K562 (cell line): ENCODE results near the gene KARS1. TPM values are rescaled to one million over a fixed set of nuclear protein-coding genes. Genes with fewer than 3 reads are reported as not detected.
A peak's percentile ranks its signal among the peaks of the same experiment; 100 is the strongest.

Source experiments
- ATAC-seq: fragments of 200-7000 bp; cut with Tn5 transposase; 3 replicates; pipeline ENCODE4 v1.9.1; 2020; ENCODE audit warnings: moderate library complexity
- BruUV-seq: library from RNA; stranded (reverse); fragments of 400-500 nt; replicated peaks from 2 replicates; lab custom pipeline; 2021; lab: Mats Ljungman, UMichigan
- CTCF ChIA-PET: fragments of 300-600 bp; formaldehyde crosslinking; extraction: SDS; loops from one replicate; lab custom pipeline; 2021; ENCODE audit warnings: low intra/inter-chr PET ratio; lab: Yijun Ruan, JAX
- POLR2A ChIA-PET: fragments of 300-600, 350-650 bp; sonication (Branson Sonifier 250); formaldehyde crosslinking; extraction: SDS; loops from one replicate; lab custom pipeline; 2021; ENCODE audit warnings: antibody characterized with exemption, inconsistent platforms; lab: Yijun Ruan, JAX
- DNase-seq, 4 experiments: peaks; one replicate each; pipeline versions ENCODE4 v3.0.0 to v3.0.0-alpha.2; 2011 to 2018; ENCODE audit warnings: low spot score in 3 of 4, mixed read lengths in 3 of 4; ENCODE audit errors: extremely low read depth in 1 of 4
- FAIRE-seq: peaks from 2 replicates; lab custom pipeline; 2011; peaks lifted over from hg19 to GRCh38; lab: Jason Lieb, UNC
- H2AFZ ChIP-seq: 2 replicates; pipeline ENCODE4 v1.6.0; 2011; ENCODE audit warnings: low read depth, low read length, control low read depth, inconsistent platforms
- H3K27ac ChIP-seq: fragments of 200-600 bp; 3 replicates; pipeline ENCODE4 v1.8.0; 2011; ENCODE audit warnings: low read depth, mild to moderate bottlenecking, control low read depth, inconsistent platforms, low read length, moderate library complexity, mixed read lengths; ENCODE audit errors: extremely low read depth
- H3K27me3 ChIP-seq, 2 experiments: fragments of 300-600 bp in 1 of 2; 2 replicates in 1 of 2; 3 replicates in 1 of 2; pipeline versions ENCODE4 v1.6.0 to v1.8.0; 2011; ENCODE audit warnings: inconsistent platforms in 2 of 2, low read length in 2 of 2, mild to moderate bottlenecking in 1 of 2, mixed read lengths in 1 of 2, moderate library complexity in 1 of 2; ENCODE audit not compliant: control insufficient read depth in 2 of 2, insufficient read depth in 2 of 2
- H3K36me3 ChIP-seq: fragments of 300-600 bp; 3 replicates; pipeline ENCODE4 v1.8.0; 2011; ENCODE audit warnings: mild to moderate bottlenecking, low read length, inconsistent platforms; ENCODE audit not compliant: control insufficient read depth, insufficient read depth
- H3K4me1 ChIP-seq, 2 experiments: fragments of 200-600 bp in 1 of 2; replicated peaks in 1 of 2; 2 replicates in 1 of 2; 3 replicates in 1 of 2; pipeline versions ENCODE4 v1.5.1 to v1.8.0; 2011; ENCODE audit warnings: inconsistent platforms in 2 of 2, low read length in 2 of 2, mild to moderate bottlenecking in 1 of 2, mixed read lengths in 1 of 2, moderate library complexity in 1 of 2; ENCODE audit not compliant: control insufficient read depth in 2 of 2, insufficient read depth in 2 of 2
- H3K4me2 ChIP-seq: 2 replicates; pipeline ENCODE4 v1.6.1; 2011; ENCODE audit warnings: low read length, control low read depth, inconsistent platforms, mixed read lengths; ENCODE audit not compliant: insufficient read depth
- H3K4me3 ChIP-seq: fragments of 200-600 bp; sonication (generic), shearing (Covaris generic); 2 replicates; pipeline ENCODE4 v1.5.1; 2016; ENCODE audit warnings: control low read depth, inconsistent platforms
- H3K79me2 ChIP-seq: fragments of 200-600 bp; 3 replicates; pipeline ENCODE4 v1.8.0; 2011; ENCODE audit warnings: low read length, inconsistent platforms; ENCODE audit not compliant: control insufficient read depth, insufficient read depth
- H3K9ac ChIP-seq, 2 experiments: 2 replicates each; pipeline versions ENCODE4 v1.6.0 to v1.6.1; 2011; ENCODE audit warnings: low read depth in 2 of 2, low read length in 2 of 2, control low read depth in 1 of 2, inconsistent platforms in 1 of 2, mild to moderate bottlenecking in 1 of 2, mixed read lengths in 1 of 2; ENCODE audit not compliant: insufficient read depth in 1 of 2
- H3K9me1 ChIP-seq: one replicate; pipeline ENCODE4 v1.6.0; 2011; ENCODE audit warnings: inconsistent platforms, mild to moderate bottlenecking, low read length, moderate library complexity; ENCODE audit not compliant: control insufficient read depth, insufficient read depth
- H3K9me3 ChIP-seq: replicated peaks from 2 replicates; pipeline ENCODE4 v1.5.1; 2011; ENCODE audit warnings: low read depth, low read length, inconsistent platforms; ENCODE audit not compliant: control insufficient read depth, insufficient read depth
- H4K20me1 ChIP-seq: replicated peaks from 2 replicates; pipeline ENCODE4 v1.6.1; 2011; ENCODE audit warnings: low read length, inconsistent platforms, mixed read lengths; ENCODE audit not compliant: control insufficient read depth, insufficient read depth
- AFF1 ChIP-seq, 2 experiments: fragments of 450-650 bp; IDR thresholded peaks; 2 replicates each; pipeline ENCODE4 v1.6.1; 2018; ENCODE audit warnings: mild to moderate bottlenecking in 2 of 2, low read depth in 1 of 2; ENCODE audit not compliant: partially characterized antibody in 2 of 2
- BDP1 ChIP-seq: IDR thresholded peaks from 3 replicates; pipeline ENCODE4 v1.6.1; 2011; ENCODE audit not compliant: insufficient read length, insufficient read depth
- CCNT2 ChIP-seq: IDR thresholded peaks from 2 replicates; pipeline ENCODE4 v1.6.1; 2011; ENCODE audit warnings: borderline replicate concordance, low read depth, mild to moderate bottlenecking, moderate library complexity, mixed read lengths, low read length; ENCODE audit not compliant: insufficient read length; ENCODE audit errors: extremely low read depth
- CXXC5 ChIP-seq: fragments of 250-450 bp; sonication (Bioruptor Pico); IDR thresholded peaks from 2 replicates; pipeline ENCODE4 v1.8.0; 2022; ENCODE audit warnings: inconsistent platforms, mild to moderate bottlenecking, moderate library complexity
- ESRRA ChIP-seq: fragments of 450-650 bp; IDR thresholded peaks from 2 replicates; pipeline ENCODE4 v1.6.1; 2014; ENCODE audit warnings: low read depth, mild to moderate bottlenecking, moderate library complexity, borderline replicate concordance
- NFIC ChIP-seq: fragments of 450-650 bp; IDR thresholded peaks from 2 replicates; pipeline ENCODE4 v1.6.1; 2017; ENCODE audit warnings: mild to moderate bottlenecking, inconsistent platforms
- PHB ChIP-seq: fragments of 250-450 bp; sonication (Bioruptor Pico); IDR thresholded peaks from 2 replicates; pipeline ENCODE4 v1.5.0; 2021
- RBM34 ChIP-seq: fragments of 200-400 bp; formaldehyde crosslinking; IDR thresholded peaks from 2 replicates; pipeline ENCODE4 v1.6.1; 2018; ENCODE audit warnings: low read length, borderline replicate concordance; ENCODE audit not compliant: insufficient read depth
- SAFB2 ChIP-seq: fragments of 200-400 bp; formaldehyde crosslinking; IDR thresholded peaks from 2 replicates; pipeline ENCODE4 v1.6.1; 2018; ENCODE audit warnings: borderline replicate concordance, low read length, low read depth, moderate library complexity; ENCODE audit not compliant: severe bottlenecking
- ZNF23 ChIP-seq: fragments of 250-450 bp; sonication (Bioruptor Pico); IDR thresholded peaks from 2 replicates; pipeline ENCODE4 v1.4.0; 2020; ENCODE audit warnings: mild to moderate bottlenecking
- ZNF282 ChIP-seq: sonication (generic); formaldehyde crosslinking; IDR thresholded peaks from 2 replicates; pipeline ENCODE4 v1.8.1; 2023; ENCODE audit warnings: missing genetic modification reagents
- ZNF830 ChIP-seq: fragments of 250-450 bp; sonication (Bioruptor Pico); IDR thresholded peaks from 2 replicates; pipeline ENCODE4 v1.5.0; 2021; ENCODE audit warnings: mild to moderate bottlenecking
- WGBS: fragments of 100-300 bp; shearing (Covaris generic); methylation state at CpG from one replicate; pipeline ENCODE4 v1.1.6; 2016; ENCODE audit warnings: low coverage, mixed read lengths; ENCODE audit not compliant: insufficient coverage; ENCODE audit errors: missing lambda C conversion rate; 5-methylcytosine and 5-hydroxymethylcytosine counted together
- in situ Hi-C: fragments of 300-500 bp; cut with MboI; formaldehyde crosslinking; loops from 4 replicates; pipeline ENCODE4 v1.15.0; 2018; ENCODE audit warnings: inconsistent platforms, mixed read lengths
- intact Hi-C: fragments of 100-400 bp; cut with micrococcal nuclease; formaldehyde crosslinking; loops from 2 replicates; pipeline ENCODE4 v1.14.2; 2022
- polyA plus RNA-seq, 8 experiments: library from polyadenylated mRNA; depleted of rRNA in 4 of 8; stranded (reverse) in 5 of 8; unstranded in 3 of 8; fragments of >200 nt; fragmentation: Nextera tagmentation in 2 of 8; fragmentation: Illumina TruSeq in 1 of 8; extraction: Ambion mirVana in 2 of 8; extraction: Trizol in 1 of 8; gene quantifications; 2 replicates each; pipeline versions ENCODE4 v1.2.1 to v1.2.3, GENCODE V29; 2011 to 2014; ENCODE audit warnings: inconsistent platforms in 1 of 8, missing spikeins in 1 of 8
- total RNA-seq, 7 experiments: library from RNA; depleted of rRNA in 6 of 7; stranded (reverse); fragments of >200 nt in 6 of 7; fragmentation: Illumina TruSeq in 2 of 7; extraction: Trizol in 2 of 7; gene quantifications; 2 replicates each; pipeline versions ENCODE4 v1.2.1 to v1.2.3, GENCODE V29; 2011 to 2021; ENCODE audit warnings: low replicate concordance in 1 of 7
- TF ChIP-seq, protein P1 (sequence below): sonication (generic); IDR thresholded peaks from 2 replicates; pipeline ENCODE4 v1.6.1; 2016

Gene KARS1
- total and polyA plus RNA-seq, 9 of the 15 experiments (the other 6 are each of a cell fraction or from before 2014, with no cell fraction given): 223 to 386 (median 304) TPM

- TF ChIP-seq ZNF23 (CRISPR knock-in tag) (no peak), ESRRA (no peak), CCNT2 (no peak), PHB (CRISPR knock-in tag) (no peak)
These were observed 47.8 kb downstream of the KARS1 start (continued) for GRCh38 chr16:75599452-75600277.

GRCh38 chr16:75593825-75594820, 53.3 kb downstream of the KARS1 start:
- ChIA-PET CTCF (no interaction called here), POLR2A (interaction anchor here (1.5 kb wide), 1 partner anchor 21 kb away, joined by 3 read pairs; no protein-coding TSS in a partner anchor)
- Histone ChIP-seq H3K4me2 (peak overlapping the region; percentile 72), H3K9me1 (no peaks in the 10 kb centered on the region), H3K79me2 (no peaks in the 10 kb centered on the region), H4K20me1 (no peaks in the 10 kb centered on the region), H3K9ac (peak overlapping the region in 1 of 2 experiments; percentile 62; a peak in 3 of 4 replicates), H3K4me1 (peaks cover 11 to 34% of the 10 kb centered on the region in 2 experiments; a peak in 4 of 5 replicates), H3K9me3 (no peaks in the 10 kb centered on the region), H3K4me3 (no peak overlapping the region), H3K27ac (peak overlapping the region; percentile 79), H3K27me3 (no peaks in the 10 kb centered on the region), H2AFZ (peak overlapping the region; percentile 82), H3K36me3 (peaks cover 5% of the 10 kb centered on the region; the same call in 1 of the 3 replicates)
- intact Hi-C loops (loop anchor here (1.0 kb wide), 1 partner anchor 27 kb away; no protein-coding TSS in a partner anchor), in situ Hi-C loops (no loop called here)
- DNase-seq: peak; percentile 41 to 73 (median 60)
- 24% methylated on average over 17 of the region's 17 CpGs for WGBS
- peak; percentile 86 for ATAC-seq
- BruUV-seq: no TSS peak
- FAIRE-seq: peak; percentile 92
- TF ChIP-seq AFF1 (IDR thresholded peaks at IDR 0.05; ENCODE audit: low read depth in 1 of 2, partially characterized antibody in 2 of 2): peak; percentile 23 to 42
- TF ChIP-seq, protein P1, sequence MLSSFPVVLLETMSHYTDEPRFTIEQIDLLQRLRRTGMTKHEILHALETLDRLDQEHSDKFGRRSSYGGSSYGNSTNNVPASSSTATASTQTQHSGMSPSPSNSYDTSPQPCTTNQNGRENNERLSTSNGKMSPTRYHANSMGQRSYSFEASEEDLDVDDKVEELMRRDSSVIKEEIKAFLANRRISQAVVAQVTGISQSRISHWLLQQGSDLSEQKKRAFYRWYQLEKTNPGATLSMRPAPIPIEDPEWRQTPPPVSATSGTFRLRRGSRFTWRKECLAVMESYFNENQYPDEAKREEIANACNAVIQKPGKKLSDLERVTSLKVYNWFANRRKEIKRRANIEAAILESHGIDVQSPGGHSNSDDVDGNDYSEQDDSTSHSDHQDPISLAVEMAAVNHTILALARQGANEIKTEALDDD: no peak
- TF ChIP-seq SAFB2: no peak
- no peak for TF ChIP-seq BDP1
- no peak for TF ChIP-seq RBM34
- TF ChIP-seq ZNF830 (CRISPR knock-in tag): no peak
- peak; percentile 74 for TF ChIP-seq CXXC5 (CRISPR knock-in tag)
- no peak for TF ChIP-seq NFIC
- no peak for TF ChIP-seq ZNF282 (CRISPR knock-in tag)
